Osteoblast (primary cell): ENCODE measurements around the gene ST3GAL2. TPM values are rescaled to one million over a fixed set of nuclear protein-coding genes. Genes with fewer than 3 reads are reported as not detected.

ENCODE experiments used
- DNase-seq: peaks from one replicate; pipeline ENCODE4 v3.0.0; 2011; ENCODE audit warnings: low spot score, mixed read lengths; ENCODE audit not compliant: insufficient read length; ENCODE audit errors: missing footprints
- H2AFZ ChIP-seq: 2 replicates; pipeline ENCODE4 v1.6.0; 2011; ENCODE audit warnings: mild to moderate bottlenecking, low read length
- H3K27ac ChIP-seq: 2 replicates; pipeline ENCODE4 v1.5.1; 2011; ENCODE audit warnings: mild to moderate bottlenecking, low read depth, low read length, moderate library complexity
- H3K27me3 ChIP-seq: 2 replicates; pipeline ENCODE4 v1.6.0; 2012; ENCODE audit warnings: mild to moderate bottlenecking, control low read depth, inconsistent platforms, low read length, moderate library complexity; ENCODE audit not compliant: insufficient read depth
- H3K36me3 ChIP-seq: 2 replicates; pipeline ENCODE4 v1.5.1; 2011; ENCODE audit warnings: mild to moderate bottlenecking, low read length, control low read depth, moderate library complexity; ENCODE audit not compliant: insufficient read depth
- H3K4me1 ChIP-seq: 2 replicates; pipeline ENCODE4 v1.5.1; 2011; ENCODE audit warnings: mild to moderate bottlenecking, low read length, control low read depth, moderate library complexity; ENCODE audit not compliant: insufficient read depth
- H3K4me2 ChIP-seq: 2 replicates; pipeline ENCODE4 v1.6.0; 2011; ENCODE audit warnings: mild to moderate bottlenecking, low read length; ENCODE audit not compliant: insufficient read depth
- H3K4me3 ChIP-seq: fragments of 200-600 bp; sonication (generic); 3 replicates; pipeline ENCODE4 v1.5.1; 2012; ENCODE audit warnings: mild to moderate bottlenecking, low read length, inconsistent platforms; ENCODE audit not compliant: insufficient read depth
- H3K79me2 ChIP-seq: 2 replicates; pipeline ENCODE4 v1.6.0; 2012; ENCODE audit warnings: mild to moderate bottlenecking, low read length, control low read depth, inconsistent platforms; ENCODE audit not compliant: insufficient read depth
- H3K9me3 ChIP-seq: 2 replicates; pipeline ENCODE4 v1.5.1; 2011; ENCODE audit warnings: low read depth, low read length, control low read depth
- H4K20me1 ChIP-seq: 2 replicates; pipeline ENCODE4 v1.6.0; 2012; ENCODE audit warnings: mild to moderate bottlenecking, low read length, control low read depth; ENCODE audit not compliant: insufficient read depth
- total RNA-seq: library from RNA; depleted of rRNA; stranded (reverse); fragments of >200 nt; gene quantifications from 2 replicates; pipeline ENCODE4 v1.2.3, GENCODE V29; 2012
- TF ChIP-seq, protein P1 (sequence below): IDR thresholded peaks from 2 replicates; pipeline ENCODE4 v1.5.1; 2011; ENCODE audit warnings: mild to moderate bottlenecking, low read depth, low read length, moderate library complexity; ENCODE audit errors: extremely low read depth

Gene ST3GAL2
- total RNA-seq, 1 donor: 22.4 TPM

DNA sequence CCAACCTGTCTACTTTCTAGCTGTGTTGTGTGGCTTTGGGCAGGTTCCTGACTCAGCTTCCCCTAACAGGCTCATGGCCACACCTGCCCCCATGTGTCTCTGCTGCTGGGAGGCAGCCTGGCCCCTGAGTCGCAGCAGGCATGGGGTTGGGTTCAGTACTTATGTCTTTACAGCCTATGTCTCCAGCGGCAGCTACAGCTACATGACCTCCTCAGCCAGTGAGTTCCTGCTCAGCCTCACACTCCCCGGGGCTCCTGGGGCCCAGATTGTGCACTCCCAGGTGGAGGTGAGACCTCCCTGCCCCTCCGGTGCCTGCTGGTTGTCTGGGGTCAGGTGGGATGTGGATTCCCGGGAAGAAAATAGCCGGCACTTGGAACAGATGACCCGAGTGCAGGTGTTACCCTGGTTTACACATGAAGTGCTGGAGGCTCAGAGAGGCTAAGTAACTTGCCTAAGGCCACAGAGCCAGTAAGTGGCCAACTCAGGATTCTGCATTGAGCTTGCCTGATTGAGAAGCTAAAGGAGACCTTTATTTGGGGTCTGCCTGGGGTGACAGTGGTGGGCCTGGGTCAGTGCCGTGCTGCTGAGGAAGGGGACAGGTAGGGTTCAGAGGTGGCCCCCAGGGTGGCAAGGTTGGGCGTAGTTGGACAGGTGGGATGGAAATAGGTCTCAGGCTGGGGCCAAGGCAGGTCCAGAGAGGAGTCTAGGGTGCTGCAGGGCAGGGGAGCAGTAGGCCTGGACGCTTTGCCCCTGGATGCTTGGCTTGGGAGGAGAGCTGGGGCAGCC is 31.4 kb upstream of the ST3GAL2 start:
- H3K79me2 ChIP-seq: no peaks in the 10 kb centered on the region
- H3K27me3 ChIP-seq: no peaks in the 10 kb centered on the region
- no peaks in the 10 kb centered on the region for H3K4me1 ChIP-seq
- no peak overlapping the region for H3K4me3 ChIP-seq
- no peak overlapping the region for H2AFZ ChIP-seq
- TF ChIP-seq, protein P1, sequence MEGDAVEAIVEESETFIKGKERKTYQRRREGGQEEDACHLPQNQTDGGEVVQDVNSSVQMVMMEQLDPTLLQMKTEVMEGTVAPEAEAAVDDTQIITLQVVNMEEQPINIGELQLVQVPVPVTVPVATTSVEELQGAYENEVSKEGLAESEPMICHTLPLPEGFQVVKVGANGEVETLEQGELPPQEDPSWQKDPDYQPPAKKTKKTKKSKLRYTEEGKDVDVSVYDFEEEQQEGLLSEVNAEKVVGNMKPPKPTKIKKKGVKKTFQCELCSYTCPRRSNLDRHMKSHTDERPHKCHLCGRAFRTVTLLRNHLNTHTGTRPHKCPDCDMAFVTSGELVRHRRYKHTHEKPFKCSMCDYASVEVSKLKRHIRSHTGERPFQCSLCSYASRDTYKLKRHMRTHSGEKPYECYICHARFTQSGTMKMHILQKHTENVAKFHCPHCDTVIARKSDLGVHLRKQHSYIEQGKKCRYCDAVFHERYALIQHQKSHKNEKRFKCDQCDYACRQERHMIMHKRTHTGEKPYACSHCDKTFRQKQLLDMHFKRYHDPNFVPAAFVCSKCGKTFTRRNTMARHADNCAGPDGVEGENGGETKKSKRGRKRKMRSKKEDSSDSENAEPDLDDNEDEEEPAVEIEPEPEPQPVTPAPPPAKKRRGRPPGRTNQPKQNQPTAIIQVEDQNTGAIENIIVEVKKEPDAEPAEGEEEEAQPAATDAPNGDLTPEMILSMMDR: no peak
- H4K20me1 ChIP-seq: no peaks in the 10 kb centered on the region
- no peak overlapping the region for H3K4me2 ChIP-seq
- no peak overlapping the region for H3K27ac ChIP-seq
- H3K9me3 ChIP-seq: no peaks in the 10 kb centered on the region
- H3K36me3 ChIP-seq: no peaks in the 10 kb centered on the region
- peak; percentile 80 for DNase-seq

GRCh38 chr16:70468776-70469525 is 30.1 kb upstream of the ST3GAL2 start:
- no peaks in the 10 kb centered on the region for H3K9me3 ChIP-seq
- no peak overlapping the region for H3K4me3 ChIP-seq
- no peak overlapping the region for H2AFZ ChIP-seq
- H3K36me3 ChIP-seq: no peaks in the 10 kb centered on the region
- H3K27ac ChIP-seq: no peak overlapping the region
- H4K20me1 ChIP-seq: no peaks in the 10 kb centered on the region
- H3K4me1 ChIP-seq: no peaks in the 10 kb centered on the region
- TF ChIP-seq, protein P1: no peak
- peak; percentile 79 for DNase-seq
- no peaks in the 10 kb centered on the region for H3K27me3 ChIP-seq
- no peak overlapping the region for H3K4me2 ChIP-seq
- no peaks in the 10 kb centered on the region for H3K79me2 ChIP-seq

GRCh38 chr16:70467608-70468007 is 28.7 kb upstream of the ST3GAL2 start:
- no peak overlapping the region for H3K27ac ChIP-seq
- H3K4me1 ChIP-seq: no peaks in the 10 kb centered on the region
- H4K20me1 ChIP-seq: no peaks in the 10 kb centered on the region
- DNase-seq: peak; percentile 21
- H3K27me3 ChIP-seq: no peaks in the 10 kb centered on the region
- H3K79me2 ChIP-seq: no peaks in the 10 kb centered on the region
- no peaks in the 10 kb centered on the region for H3K9me3 ChIP-seq
- H3K36me3 ChIP-seq: peaks cover 3% of the 10 kb centered on the region
- TF ChIP-seq, protein P1: no peak
- no peak overlapping the region for H3K4me2 ChIP-seq
- no peak overlapping the region for H2AFZ ChIP-seq
- H3K4me3 ChIP-seq: no peak overlapping the region

- TF ChIP-seq, protein P1: no peak
- DNase-seq: peak; percentile 47
- Histone ChIP-seq H3K27ac (no peak overlapping the region), H3K4me3 (no peak overlapping the region), H3K9me3 (no peaks in the 10 kb centered on the region), H3K27me3 (no peaks in the 10 kb centered on the region), H4K20me1 (no peaks in the 10 kb centered on the region), H3K79me2 (no peaks in the 10 kb centered on the region), H3K36me3 (peaks cover 3% of the 10 kb centered on the region), H3K4me2 (no peak overlapping the region), H3K4me1 (no peaks in the 10 kb centered on the region), H2AFZ (no peak overlapping the region)
Measured at GRCh38 chr16:70467113-70467512, 28.2 kb upstream of the ST3GAL2 start.
